ENCODE measurements around the gene F2R. TPM values are rescaled to one million over a fixed set of nuclear protein-coding genes. Genes with fewer than 3 reads are reported as not detected.
A peak's percentile ranks its signal among the peaks of the same experiment; 100 is the strongest.
"Not testable (repeated sequence)": the region's sequence is repeated elsewhere in the genome, so short reads cannot be mapped to it uniquely, and the experiment has no call there.

The F2R gene
- total RNA-seq, 1 donor from 2014 or later, result 472 TPM

- no peak for DNase-seq (ENCODE audit: extremely low read depth, low read depth, low spot score)
Observed at GRCh38 chr5:76717222-76718083, 1.5 kb downstream of the F2R start.

DNA sequence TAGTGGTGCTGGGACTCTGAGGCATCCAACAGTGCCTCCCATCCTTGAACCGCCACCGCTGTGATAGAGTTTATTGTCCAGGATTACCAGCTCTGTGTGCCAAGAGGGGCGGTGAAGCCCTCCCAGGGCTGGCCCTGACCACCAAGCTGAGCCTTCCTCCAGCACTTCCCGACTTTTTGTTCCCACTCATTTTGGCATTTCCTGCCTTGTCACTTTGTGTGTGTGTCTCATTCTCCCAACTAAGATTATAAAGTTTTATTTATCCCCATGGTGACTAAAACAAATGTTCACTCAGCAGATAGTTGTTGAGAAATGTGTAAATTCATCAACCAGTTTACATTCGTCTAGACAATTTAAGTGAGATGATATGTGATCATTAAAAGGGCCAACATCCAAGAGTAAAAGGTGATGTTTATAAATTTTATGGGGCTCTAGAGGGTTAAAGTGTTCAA lies 2.5 kb downstream of the F2R start:
- peak; percentile 81 for DNase-seq (ENCODE audit: extremely low read depth, low read depth, low spot score)

- DNase-seq (ENCODE audit: extremely low read depth, low read depth, low spot score), result no peak
Observed at GRCh38 chr5:76718880-76719279, 3.0 kb downstream of the F2R start.

DNA sequence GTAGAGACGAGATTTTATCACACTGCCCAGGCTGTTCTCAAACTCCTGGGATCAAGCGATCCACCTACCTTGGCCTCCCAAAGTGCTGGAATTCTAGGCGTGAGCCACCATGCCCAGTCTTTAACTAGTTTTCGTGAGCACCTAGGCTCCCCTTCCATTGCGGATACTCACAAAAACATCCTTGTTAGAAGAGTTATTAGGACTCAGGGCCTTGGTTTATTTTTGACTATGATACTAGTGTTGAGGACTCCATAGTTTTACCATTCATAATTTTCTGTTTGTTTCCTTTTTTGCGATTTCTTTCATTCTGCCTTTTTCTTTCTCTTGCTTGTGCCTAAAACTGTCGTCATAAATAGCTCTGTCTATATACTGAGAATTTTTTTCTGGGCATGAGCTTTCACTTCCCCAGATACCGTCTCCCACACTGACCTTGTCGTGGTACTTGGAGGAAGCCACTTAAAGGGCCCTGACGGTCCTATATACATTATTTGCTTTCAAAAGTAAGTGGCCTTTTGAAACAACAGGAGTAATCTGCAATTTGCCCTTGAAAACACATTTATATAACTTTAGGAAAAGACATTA lies 5.2 kb downstream of the F2R start:
- DNase-seq (ENCODE audit: extremely low read depth, low read depth, low spot score), result no peak

GRCh38 chr5:76723266-76723665 lies 7.3 kb downstream of the F2R start:
- no peak for DNase-seq (ENCODE audit: extremely low read depth, low read depth, low spot score)

DNA sequence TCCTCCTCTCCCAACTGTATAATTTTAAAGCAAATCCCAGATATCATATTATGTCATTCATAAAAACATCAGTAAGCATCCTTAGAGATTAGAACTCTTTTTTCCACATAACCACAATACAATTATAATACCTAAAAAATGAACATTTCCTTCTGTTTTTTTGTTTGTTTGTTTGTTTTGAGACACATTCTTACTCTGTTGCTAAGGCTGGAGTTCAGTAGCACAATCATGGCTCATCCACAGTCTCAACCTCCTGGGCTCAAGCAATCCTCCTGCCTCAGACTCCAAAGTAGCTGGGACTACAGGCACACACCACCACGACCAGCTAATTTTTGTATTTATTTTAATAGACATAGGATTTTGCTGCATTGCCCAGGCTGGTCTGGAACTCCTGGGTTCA lies 8.0 kb downstream of the F2R start:
- no peak for DNase-seq (ENCODE audit: extremely low read depth, low read depth, low spot score)

DNA sequence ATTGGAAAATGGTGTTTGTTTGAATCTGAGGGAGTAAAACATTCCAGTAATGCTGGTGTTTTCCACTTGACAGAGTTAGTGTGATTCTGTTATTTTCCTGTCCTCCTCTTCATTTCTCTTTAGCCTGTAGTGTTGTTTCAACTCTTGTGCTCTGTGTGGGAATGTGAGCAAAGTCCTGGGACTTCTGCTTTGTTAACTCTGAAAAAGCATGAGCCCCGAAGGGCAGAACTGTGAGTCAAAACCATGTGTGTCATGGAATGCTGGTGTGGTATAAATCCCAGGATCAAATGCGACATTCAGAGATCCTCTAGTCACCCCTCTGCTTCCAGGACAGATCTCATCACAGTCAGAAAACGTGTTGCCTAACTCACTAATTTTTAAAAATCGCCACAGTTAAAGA lies 8.9 kb downstream of the F2R start:
- no peak for DNase-seq (ENCODE audit: extremely low read depth, low read depth, low spot score)

DNA sequence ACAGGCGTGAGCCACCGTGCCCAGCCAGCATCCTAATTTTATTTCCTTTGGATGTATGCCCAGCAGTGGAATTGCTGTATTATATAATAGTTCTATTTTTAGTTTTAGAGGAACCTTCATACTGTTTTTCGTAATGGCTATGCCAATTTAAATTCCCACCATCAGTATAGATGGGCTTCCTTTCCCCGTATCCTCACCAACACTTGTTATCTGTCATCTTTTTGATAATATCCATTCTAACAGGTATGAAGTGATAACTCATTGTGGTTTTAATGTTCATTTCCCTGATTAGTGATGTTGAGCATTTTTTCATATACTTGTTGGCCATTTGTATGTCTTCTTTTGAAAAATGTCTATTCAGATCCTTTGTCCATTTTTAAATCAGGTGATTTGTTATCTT lies 13.0 kb downstream of the F2R start:
- DNase-seq (ENCODE audit: extremely low read depth, low read depth, low spot score), result no peak

DNA sequence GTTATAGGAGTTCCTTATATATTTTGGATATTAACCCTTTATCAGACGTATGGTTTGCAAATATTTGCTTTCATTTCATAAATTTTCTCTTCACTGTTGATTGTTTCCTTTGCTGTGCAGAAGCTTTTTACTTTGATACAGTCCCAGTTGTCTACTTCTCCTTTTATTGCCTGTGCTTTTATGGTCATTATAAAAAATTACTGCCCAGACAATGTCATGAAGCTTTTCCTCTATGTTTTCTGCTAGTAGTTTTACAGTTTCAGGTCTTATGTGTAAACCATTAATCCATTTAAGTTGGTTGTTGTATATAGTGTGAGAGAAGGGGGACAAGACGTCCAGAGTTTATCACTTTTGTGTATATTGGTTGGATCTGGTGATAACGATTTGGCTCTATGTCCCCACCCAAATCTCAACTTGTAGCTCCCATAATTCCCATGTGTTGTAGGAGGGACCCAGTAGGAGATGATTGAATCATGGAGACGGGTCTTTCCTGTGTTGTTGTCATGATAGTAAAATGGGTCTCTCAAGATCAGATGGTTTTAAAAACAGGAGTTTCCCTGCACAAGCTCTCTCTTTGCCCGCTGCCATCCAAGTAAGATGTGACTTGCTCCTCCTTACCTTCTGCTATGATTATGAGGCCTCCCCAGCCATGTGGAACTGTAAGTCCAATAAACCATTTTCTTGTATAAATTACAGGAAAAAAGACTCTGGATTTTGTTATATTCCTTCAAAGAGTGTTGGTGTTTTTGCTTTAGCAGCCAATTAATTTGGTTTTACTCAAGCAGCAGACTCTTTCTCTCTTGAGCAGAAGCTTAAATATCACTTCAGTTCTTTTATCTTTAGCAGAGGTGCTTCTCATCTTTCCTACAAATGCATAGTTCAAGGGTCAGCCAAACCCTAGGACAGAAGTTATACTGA lies 13.7 kb downstream of the F2R start:
- no peak for DNase-seq (ENCODE audit: extremely low read depth, low read depth, low spot score)

- no peak for DNase-seq (ENCODE audit: extremely low read depth, low read depth, low spot score)
Observed at GRCh38 chr5:76732405-76733048, 16.6 kb downstream of the F2R start.

- no peak for DNase-seq (ENCODE audit: extremely low read depth, low read depth, low spot score)
Observed at GRCh38 chr5:76733049-76733417, 17.1 kb downstream of the F2R start.

GRCh38 chr5:76735762-76736545 lies 20.0 kb downstream of the F2R start:
- DNase-seq (ENCODE audit: extremely low read depth, low read depth, low spot score), result no peak

DNA sequence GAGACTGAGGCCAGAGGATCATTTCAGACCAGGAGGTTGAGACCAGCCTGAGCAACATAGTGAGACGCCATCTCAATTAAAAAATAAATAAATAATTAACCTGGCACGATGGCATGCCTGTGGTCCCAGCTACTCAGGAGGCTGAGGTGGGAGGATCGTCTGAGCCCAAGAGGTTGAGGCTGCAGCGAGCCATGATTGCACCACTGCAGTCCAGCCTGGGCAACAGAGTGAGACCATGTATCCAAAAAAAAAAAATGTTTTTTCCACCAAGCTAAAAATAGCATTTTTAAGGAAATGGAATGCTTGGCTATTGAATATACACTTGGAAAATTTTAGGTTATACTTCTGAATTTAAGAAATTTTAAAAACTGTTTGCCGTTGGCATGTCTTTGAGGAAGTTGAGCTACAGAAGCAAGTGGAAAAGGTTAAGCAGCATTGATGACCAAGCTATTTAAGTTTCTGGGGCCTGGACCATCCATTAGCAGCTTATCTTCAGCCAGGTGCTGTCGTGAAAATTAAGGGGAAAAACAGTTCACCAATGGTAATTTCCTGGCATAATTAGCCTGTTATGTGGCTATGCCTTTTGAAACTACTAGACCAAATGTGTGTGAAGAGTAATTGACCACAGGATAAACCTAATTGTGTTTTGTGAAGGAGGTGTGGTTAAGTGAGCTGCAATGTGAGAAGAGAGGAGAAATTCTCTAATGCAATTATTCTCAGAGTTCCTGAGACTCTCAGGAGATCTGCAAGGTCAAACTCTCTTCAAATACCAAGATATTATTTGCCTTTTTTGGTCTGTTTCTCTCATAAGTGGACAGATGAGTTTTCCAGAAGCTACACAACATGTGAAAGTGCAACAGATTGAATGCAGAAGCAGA lies 21.0 kb downstream of the F2R start:
- no peak for DNase-seq (ENCODE audit: extremely low read depth, low read depth, low spot score)

- no peak for DNase-seq (ENCODE audit: extremely low read depth, low read depth, low spot score)
Observed at GRCh38 chr5:76737846-76738245, 21.9 kb downstream of the F2R start.

DNA sequence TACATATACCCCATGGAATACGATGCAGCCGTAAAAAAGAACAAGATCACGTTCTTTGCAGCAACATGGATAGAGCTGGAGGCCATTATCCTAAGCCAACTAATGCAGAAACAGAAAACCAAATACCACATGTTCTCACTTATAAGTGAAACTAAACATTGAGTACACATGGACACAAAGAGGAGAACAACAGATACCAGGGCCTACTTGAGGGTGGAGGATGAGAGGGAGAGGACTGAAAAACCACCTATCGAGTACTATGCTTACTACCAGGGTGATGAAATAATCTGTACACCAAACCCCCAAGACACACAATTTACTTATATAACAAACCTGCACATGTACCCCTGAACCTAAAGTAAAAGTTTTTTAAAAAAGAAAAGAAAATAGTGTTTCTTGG lies 25.6 kb downstream of the F2R start:
- not testable (repeated sequence) for DNase-seq (ENCODE audit: extremely low read depth, low read depth, low spot score)

- DNase-seq (ENCODE audit: extremely low read depth, low read depth, low spot score), result no peak
Observed at GRCh38 chr5:76742583-76742982, 26.7 kb downstream of the F2R start.

GRCh38 chr5:76744632-76745031 lies 28.7 kb downstream of the F2R start:
- DNase-seq (ENCODE audit: extremely low read depth, low read depth, low spot score), result no peak

- DNase-seq (ENCODE audit: extremely low read depth, low read depth, low spot score), result no peak
Observed at GRCh38 chr5:76745670-76746069, 29.7 kb downstream of the F2R start.

- no peak for DNase-seq (ENCODE audit: extremely low read depth, low read depth, low spot score)
Observed at GRCh38 chr5:76746677-76747076, 30.8 kb downstream of the F2R start.
